SK-N-SH treated with all-trans-retinoic acid at 6 μM for 48 hours (cell line): Measurements from ENCODE around the gene PCSK9.

Experiments used
- ARNTL ChIP-seq: fragments of 450-650 bp; formaldehyde crosslinking; IDR thresholded peaks from 2 replicates; pipeline ENCODE4 v1.5.0; 2020; ENCODE audit warnings: low read depth, mild to moderate bottlenecking, moderate library complexity, borderline replicate concordance
- ESRRG ChIP-seq: fragments of 250-450 bp; sonication (Bioruptor Pico); IDR thresholded peaks from 2 replicates; pipeline ENCODE4 v1.6.1; 2021; ENCODE audit warnings: mild to moderate bottlenecking
- GLIS3 ChIP-seq: fragments of 250-450 bp; sonication (Bioruptor Pico); IDR thresholded peaks from 2 replicates; pipeline ENCODE4 v1.5.0; 2020; ENCODE audit warnings: mild to moderate bottlenecking, moderate library complexity
- OSR1 ChIP-seq: fragments of 250-450 bp; sonication (Bioruptor Pico); IDR thresholded peaks from 2 replicates; pipeline ENCODE4 v1.8.0; 2022; ENCODE audit warnings: moderate library complexity, mild to moderate bottlenecking, inconsistent platforms
- PATZ1 ChIP-seq: fragments of 250-450 bp; sonication (Bioruptor Pico); IDR thresholded peaks from 2 replicates; pipeline ENCODE4 v1.8.0; 2020; ENCODE audit warnings: mild to moderate bottlenecking, moderate library complexity, borderline replicate concordance
- RARB ChIP-seq: fragments of 250-450 bp; sonication (Bioruptor Pico); IDR thresholded peaks from 2 replicates; pipeline ENCODE4 v1.8.0; 2021; ENCODE audit warnings: mild to moderate bottlenecking, moderate library complexity
- ZC3H10 ChIP-seq: fragments of 250-450 bp; sonication (Bioruptor Pico); IDR thresholded peaks from 2 replicates; pipeline ENCODE4 v1.5.1; 2021; ENCODE audit warnings: mild to moderate bottlenecking, moderate library complexity
- ZFP3 ChIP-seq: fragments of 250-450 bp; sonication (Bioruptor Pico); IDR thresholded peaks from 2 replicates; pipeline ENCODE4 v1.5.0; 2020; ENCODE audit warnings: mild to moderate bottlenecking, moderate library complexity
- ZFP30 ChIP-seq: fragments of 450-650 bp; formaldehyde crosslinking; IDR thresholded peaks from 2 replicates; pipeline ENCODE4 v1.5.0; 2022; ENCODE audit warnings: mild to moderate bottlenecking, moderate library complexity
- ZNF70 ChIP-seq: fragments of 450-650 bp; formaldehyde crosslinking; IDR thresholded peaks from 2 replicates; pipeline ENCODE4 v1.5.0; 2020; ENCODE audit warnings: mild to moderate bottlenecking, moderate library complexity
- TF ChIP-seq, protein P1 (sequence below): fragments of 250-450 bp; sonication (Bioruptor Pico); IDR thresholded peaks from 2 replicates; pipeline ENCODE4 v1.5.1; 2020; ENCODE audit warnings: low read depth, mild to moderate bottlenecking, moderate library complexity
- TF ChIP-seq, protein P2 (sequence below): fragments of 250-450 bp; sonication (Bioruptor Pico); IDR thresholded peaks from 2 replicates; pipeline ENCODE4 v1.8.0; 2021; ENCODE audit warnings: low read depth, mild to moderate bottlenecking, moderate library complexity, borderline replicate concordance

DNA sequence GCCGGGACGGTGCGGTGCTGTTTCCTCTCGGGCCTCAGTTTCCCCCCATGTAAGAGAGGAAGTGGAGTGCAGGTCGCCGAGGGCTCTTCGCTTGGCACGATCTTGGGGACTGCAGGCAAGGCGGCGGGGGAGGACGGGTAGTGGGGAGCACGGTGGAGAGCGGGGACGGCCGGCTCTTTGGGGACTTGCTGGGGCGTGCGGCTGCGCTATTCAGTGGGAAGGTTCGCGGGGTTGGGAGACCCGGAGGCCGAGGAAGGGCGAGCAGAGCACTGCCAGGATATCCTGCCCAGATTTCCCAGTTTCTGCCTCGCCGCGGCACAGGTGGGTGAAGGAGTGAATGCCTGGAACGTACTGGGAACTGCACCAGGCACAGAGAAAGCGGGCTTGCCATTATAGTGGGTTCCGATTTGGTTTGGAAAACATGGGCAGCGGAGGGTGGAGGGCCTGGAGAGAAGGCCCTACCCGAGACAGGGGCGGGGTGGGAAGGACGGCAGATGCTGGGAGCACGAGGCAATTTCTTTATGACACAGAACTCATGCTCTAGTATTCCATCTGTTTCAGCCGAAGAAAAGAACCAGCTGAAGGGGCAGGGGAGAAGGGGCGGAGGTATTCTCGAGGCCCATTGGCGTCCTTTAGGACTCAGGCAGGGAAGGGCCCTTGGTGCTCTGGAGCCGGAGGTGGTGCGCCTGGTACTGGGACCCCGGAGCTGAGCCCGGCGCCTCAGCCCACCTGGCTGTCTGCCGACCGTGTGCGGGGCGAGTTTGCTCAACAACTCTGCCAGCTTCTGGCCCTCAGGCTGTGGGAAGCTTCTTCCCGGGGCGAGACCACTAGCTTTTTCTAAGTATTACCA lies 960 bp downstream of the PCSK9 start:
- no peak for TF ChIP-seq OSR1 (CRISPR knock-in tag)
- TF ChIP-seq GLIS3 (CRISPR knock-in tag): no peak
- no peak for TF ChIP-seq PATZ1 (CRISPR knock-in tag)
- TF ChIP-seq, protein P1, sequence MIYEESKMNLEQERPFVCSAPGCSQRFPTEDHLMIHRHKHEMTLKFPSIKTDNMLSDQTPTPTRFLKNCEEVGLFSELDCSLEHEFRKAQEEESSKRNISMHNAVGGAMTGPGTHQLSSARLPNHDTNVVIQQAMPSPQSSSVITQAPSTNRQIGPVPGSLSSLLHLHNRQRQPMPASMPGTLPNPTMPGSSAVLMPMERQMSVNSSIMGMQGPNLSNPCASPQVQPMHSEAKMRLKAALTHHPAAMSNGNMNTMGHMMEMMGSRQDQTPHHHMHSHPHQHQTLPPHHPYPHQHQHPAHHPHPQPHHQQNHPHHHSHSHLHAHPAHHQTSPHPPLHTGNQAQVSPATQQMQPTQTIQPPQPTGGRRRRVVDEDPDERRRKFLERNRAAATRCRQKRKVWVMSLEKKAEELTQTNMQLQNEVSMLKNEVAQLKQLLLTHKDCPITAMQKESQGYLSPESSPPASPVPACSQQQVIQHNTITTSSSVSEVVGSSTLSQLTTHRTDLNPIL (CRISPR knock-in tag): no peak
- TF ChIP-seq ZNF70 (CRISPR knock-in tag): no peak
- TF ChIP-seq ARNTL (CRISPR knock-in tag): no peak
- TF ChIP-seq ZFP30 (CRISPR knock-in tag): no peak
- TF ChIP-seq ZFP3 (CRISPR knock-in tag): no peak
- TF ChIP-seq, protein P2, sequence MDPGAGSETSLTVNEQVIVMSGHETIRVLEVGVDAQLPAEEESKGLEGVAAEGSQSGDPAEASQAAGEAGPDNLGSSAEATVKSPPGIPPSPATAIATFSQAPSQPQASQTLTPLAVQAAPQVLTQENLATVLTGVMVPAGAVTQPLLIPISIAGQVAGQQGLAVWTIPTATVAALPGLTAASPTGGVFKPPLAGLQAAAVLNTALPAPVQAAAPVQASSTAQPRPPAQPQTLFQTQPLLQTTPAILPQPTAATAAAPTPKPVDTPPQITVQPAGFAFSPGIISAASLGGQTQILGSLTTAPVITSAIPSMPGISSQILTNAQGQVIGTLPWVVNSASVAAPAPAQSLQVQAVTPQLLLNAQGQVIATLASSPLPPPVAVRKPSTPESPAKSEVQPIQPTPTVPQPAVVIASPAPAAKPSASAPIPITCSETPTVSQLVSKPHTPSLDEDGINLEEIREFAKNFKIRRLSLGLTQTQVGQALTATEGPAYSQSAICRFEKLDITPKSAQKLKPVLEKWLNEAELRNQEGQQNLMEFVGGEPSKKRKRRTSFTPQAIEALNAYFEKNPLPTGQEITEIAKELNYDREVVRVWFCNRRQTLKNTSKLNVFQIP: no peak
- TF ChIP-seq ZC3H10 (CRISPR knock-in tag): no peak
- TF ChIP-seq RARB (CRISPR knock-in tag): no peak
- TF ChIP-seq ESRRG (CRISPR knock-in tag): no peak
